Activated T-helper 9 cell treated with anti-CD3 and anti-CD28 coated beads, Interleukin-2, amount 50 U/mL, for 16 hours (primary cell): ENCODE data around the gene NRG4.
"Not testable (repeated sequence)": the region's sequence is repeated elsewhere in the genome, so short reads cannot be mapped to it uniquely, and the experiment has no call there.

ENCODE experiments used
- DNase-seq: peaks from one replicate; pipeline ENCODE4 v3.0.0-alpha.2; 2020; ENCODE audit warnings: low read depth

The NRG4 gene

DNA sequence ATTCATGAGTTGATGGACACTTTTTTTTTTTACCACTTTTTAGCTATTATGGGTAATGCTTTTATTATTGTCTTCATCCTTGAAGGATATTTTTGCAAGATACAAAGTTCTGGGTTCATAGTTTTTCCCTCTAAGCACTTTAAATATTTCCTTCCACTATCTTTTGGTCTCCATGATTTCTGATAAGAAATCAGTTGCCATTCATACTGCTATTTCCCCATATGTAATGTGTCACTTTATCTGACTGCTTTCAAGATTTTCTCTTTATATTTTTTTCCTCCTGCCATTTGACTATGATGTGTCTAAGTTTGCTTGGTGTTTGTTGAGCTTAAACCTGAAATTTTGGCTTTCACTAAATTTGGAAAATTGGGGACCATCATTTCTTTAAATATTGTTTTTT, 19.3 kb downstream of the NRG4 start:
- no peak for DNase-seq

DNA sequence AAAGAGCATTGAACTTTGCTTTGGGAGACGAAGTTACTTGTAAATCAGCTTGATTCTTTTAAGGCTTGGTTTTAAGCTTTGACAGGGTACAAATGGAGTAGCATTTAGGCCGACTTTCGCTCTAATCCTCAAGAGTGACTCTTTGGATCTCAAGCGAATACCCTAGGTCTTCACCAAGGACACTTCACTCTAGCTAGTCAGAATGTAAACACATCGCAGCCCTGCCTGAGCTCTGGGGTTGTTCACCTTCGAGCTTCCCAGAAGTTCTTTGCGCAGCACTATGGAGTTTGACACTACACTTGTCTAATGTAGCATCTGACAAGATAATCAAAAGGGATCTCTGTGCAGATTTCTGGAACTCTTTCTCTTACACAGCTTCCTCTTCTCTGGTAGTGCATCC, 22.3 kb downstream of the NRG4 start:
- DNase-seq, result no peak

DNA sequence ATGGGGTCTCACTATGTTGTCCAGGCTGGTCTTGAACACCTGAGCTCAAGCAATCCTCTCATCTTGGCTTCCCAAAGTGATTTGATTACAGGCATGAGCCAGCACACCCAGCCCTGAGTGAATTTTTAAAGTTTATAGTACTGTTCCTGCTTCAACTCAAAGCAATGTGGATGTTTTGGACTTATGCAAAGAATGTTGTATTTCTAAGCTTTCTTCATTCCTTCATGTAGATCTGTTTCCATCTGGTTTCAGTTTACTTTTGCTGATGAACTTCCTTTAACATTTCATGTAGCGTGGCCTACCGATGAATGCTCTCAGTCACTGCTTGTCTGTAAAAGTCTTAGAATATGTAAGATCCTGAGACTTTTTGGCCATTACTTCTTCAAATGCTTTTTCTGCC, 23.2 kb downstream of the NRG4 start:
- no peak for DNase-seq

DNA sequence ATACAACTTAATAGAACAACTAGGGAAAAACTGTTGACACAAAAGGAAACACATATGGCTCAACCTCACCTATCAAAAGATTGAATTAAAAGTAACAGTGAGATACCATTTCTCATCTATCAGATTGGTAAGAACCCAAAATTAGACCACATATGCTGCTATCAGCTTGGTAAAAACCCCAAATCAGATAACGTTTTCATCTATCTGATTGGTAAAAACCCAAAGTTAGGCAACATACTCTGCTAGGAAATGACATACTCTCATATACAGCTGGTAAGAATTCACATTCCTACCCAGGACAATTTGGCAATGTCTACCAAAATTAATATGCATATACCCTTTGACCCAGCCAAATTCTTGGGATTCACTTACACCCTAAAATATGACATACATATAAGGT, 26.3 kb downstream of the NRG4 start:
- DNase-seq, result no peak

DNA sequence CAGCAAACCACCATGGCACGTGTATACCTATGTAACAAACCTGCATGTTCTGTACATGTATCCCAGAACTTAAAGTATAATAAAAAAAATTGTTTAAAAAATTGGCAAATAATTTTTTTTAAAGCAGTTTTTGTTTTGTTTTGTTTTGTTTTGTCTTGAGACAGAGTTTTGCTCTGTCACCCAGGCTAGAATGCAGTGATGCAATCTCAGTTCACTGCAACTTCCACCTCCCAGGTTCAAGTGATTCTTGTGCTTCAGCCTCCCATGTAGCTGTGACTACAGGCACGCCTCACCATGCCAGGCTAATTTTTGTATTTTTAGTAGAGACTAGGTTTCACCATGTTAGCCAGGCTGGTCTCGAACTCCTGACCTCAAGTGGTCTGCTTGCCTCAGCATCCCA, 27.5 kb downstream of the NRG4 start:
- DNase-seq, result not testable (repeated sequence)

DNA sequence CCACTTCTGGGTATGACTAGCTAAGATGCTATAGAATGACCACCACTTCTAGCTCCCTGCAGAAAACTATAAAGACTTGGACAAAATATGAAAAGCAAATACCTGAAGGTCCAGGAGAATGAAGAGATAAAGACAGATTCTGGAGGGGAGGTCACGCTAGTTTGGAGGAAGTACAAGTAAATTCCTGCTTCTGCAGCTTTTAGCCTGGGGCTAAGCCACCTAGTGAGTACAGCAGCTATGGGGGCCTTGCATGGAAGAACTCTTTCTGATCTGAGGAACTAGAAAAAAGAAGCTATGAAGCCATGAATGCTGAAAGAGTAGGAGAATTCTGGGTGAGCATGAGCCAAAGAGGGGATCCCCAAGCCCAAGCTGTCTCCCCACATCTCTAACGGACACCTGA, 29.8 kb downstream of the NRG4 start:
- no peak for DNase-seq

DNA sequence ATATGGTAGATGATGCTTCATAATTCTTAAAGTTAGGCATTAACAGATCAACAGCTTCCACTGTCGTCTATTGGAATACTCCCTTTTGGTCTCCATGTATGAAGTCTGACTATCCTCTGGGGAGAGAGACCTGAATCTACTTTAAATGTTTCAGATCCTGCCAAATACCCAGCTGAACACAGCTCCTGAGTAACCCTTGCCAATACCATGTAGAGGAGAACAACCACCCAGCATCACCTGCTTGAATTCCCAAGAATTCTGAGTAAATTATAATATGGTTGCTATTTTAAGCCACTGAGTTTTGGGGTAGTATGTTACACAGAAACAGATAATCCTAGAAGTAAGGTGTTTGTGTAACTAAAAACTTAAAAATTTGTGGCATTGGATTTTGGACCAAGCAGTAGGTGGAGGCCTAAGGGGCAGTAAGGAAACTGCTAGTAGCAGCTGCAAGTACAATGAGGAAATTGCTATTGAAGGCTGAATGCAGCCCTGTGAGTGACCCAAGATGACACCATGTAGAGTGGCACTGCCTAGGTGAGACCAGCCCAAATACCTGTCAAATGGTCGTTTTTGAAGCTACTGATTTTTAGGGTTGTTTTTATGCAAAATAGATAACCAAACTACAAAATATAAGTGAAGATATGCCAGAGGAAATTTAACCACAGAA, 30.9 kb downstream of the NRG4 start:
- DNase-seq, result no peak

DNA sequence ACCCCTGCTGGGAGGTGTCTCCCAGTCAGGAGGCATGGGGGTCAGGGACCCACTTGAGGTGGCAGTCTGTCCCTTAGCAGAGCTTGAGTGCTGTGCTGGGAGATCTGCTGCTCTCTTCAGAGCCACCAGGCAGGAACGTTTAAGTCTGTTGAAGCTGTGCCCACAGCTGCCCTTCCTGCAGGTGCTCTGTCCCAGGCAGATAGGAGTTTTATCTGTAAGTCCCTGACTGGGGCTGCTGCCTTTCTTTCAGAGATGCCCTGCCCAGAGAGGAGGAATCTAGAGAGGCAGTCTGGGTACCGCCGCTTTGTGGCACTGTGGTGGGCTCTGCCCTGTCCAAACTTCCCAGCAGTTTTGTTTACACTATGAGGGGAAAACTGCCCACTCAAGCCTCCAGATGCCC, 35.5 kb downstream of the NRG4 start:
- DNase-seq, result not testable (repeated sequence)

DNA sequence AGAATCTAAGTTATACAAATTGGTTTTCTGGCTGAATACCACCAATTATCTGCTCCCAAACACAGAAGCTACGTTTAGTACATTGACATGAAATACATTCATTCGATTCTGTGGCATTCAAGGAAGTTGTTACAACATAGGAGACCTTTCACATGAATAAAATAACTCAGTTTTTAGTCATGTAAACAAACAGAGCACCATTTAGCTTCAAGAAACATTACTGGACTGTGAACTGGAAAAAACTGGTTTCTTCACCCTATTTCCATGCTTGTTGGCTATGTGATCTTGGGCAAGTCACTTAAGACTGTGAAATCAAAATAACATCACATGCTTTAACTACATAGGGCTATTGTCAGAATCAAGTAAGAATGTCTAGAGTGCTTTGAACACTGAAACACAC, 46.2 kb downstream of the NRG4 start:
- DNase-seq, result no peak

DNA sequence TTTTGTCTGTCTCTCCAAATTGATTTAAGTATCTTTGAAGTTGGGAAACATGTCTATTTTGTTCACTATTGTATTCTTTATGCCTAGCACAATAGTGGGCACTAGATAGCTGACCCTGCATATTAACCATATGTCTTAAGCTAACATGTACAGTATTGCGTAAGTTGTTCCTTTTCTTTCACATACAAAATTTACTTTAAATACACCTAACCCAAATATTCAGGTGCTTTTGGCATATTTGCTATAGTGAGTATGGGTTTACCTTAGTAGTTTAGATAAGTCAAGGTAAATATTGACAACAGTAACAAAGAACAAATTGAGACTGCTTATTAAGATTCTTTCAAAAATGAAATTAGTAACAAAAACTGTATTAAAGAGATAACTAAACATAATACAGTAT, 50.9 kb downstream of the NRG4 start:
- DNase-seq, result no peak

DNA sequence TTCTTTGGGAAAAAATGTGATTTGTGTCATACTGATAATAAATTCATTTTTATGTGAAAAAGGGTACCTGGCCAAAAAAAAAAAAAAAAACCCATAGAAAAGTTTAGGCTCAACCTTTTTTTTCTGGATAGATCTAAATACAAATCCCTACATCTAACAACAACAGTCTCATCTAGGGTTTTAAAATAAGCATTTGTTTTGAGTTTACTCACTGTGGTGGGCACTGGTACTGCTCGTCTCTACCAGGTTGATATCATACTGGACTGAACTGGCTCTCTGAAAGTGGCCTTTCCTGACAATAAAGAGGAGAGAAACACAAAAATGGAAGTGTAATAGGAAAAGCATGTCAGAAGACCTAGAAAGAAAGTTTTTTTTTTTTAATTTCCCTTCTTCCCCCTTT, 56.5 kb downstream of the NRG4 start:
- DNase-seq, result no peak

DNA sequence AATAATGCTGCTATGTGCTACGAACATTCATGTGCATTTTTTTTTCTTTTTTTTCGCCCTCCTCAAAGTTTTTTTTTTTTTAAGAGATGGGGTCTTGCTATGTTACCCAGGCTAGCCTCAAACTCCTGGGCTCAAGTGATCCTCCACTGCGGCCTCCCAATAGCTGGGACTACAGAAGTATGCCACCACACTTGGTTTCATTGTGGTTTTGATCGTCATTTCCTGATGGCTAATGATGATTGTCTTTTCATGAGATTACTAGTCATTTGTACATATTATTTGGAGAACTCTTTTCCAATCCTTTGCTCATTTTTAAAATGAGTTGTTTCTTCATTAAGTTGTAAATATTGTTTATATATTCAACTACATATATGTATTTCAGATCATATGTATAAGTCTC, 59.7 kb downstream of the NRG4 start:
- DNase-seq, result no peak

DNA sequence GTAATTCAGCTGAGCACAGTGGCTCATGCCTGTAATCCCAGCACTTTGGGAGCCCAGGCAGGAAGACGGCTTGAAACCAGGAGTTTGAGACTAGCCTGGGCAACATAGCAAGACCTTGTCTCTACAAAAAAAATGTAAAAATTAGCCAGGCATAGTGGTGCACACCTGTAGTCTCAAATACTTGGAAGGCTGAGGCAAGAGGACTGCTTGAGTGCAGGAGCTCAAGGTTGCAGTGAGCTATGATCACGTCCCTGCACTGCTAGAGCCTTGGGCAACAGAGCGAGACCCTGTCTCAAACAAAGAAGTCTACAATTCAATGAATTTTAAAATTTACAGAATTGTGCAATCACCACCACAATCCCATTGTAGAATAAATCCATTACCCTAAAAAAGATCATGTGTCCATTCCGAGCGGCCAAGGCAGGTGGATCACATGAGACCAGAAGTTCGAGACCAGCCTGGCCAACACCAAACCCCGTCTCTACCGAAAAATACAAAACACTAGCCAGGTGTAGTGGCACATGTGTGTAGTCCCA, 63.4 kb downstream of the NRG4 start:
- DNase-seq, result no peak

DNA sequence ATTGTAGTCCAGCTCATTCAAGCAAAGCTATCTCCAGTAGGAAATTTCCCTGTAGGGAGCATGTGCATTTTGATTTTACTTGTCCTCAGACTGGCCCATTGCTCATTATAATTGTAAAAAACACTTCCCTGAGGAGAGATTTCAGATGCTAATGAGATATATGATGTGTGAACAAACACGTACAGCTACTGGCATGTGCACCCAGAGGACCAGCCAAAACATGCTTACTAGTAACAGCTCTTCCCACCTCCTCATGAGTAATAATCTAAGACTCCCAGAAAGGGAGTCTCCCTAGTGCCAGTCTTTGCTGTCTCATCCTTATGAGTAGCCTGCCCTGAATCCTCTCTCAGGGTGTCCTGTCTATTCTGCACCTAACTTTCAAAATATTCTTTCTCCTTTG, 65.1 kb downstream of the NRG4 start:
- no peak for DNase-seq

DNA sequence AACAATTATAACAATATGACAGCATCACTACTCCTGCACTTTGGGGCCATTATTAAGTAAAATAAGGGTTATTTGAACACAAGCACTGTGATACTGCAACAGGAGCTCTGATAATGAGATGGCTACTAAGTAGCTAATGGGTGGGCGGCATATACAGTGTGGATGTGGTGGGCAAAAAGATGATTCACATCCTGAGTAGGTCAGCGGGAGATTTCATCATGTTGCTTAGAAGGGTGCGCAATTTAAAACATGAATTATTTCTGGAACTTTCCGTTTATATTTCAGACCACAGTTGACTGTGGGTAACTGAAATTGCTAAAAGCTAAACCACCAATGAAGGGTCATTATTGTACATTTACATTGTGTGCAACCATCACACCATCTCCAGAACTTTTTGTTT, 66.3 kb downstream of the NRG4 start:
- no peak for DNase-seq

DNA sequence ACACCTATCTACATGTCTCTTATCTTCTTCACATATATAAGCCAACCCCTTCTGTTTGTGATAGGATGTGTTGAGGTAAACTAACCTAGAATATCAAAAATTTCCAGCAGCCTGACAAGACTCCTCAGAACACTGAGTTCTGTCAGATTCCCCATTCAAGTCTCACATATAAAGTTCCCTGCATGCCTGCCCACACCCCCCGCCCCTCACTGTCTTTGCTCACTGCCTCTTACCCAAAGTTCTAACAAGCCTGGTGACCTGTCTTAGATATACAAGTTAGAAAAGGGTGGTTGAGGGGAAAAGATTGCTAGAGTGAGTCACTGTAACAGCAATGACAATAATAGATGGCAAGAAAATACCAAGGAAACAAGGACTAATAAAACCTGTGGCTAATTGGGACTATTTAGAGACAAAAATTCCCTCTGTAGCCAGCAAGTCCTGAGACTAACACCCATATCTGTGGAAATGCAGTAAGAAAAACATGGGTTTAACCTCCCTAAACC, 68.5 kb downstream of the NRG4 start:
- DNase-seq, result no peak

DNA sequence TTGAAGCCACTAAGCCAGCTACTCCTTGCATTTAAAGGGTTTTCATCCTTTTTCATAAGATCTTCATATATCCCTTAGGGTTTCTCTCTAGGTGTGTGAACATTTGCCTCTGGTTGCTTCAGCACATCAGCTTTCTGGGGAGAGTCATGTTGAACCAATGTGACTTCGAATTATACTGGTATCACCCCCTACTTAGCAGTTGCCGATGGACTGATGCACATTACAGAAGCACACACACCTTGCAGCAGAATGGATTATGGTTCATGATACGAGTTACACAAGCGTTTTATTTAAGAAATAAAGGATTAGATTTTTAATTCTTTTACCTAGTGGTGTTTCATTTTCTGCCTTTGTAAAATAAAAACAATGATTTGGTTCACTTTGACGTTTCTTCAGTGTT, 69.0 kb downstream of the NRG4 start:
- no peak for DNase-seq

DNA sequence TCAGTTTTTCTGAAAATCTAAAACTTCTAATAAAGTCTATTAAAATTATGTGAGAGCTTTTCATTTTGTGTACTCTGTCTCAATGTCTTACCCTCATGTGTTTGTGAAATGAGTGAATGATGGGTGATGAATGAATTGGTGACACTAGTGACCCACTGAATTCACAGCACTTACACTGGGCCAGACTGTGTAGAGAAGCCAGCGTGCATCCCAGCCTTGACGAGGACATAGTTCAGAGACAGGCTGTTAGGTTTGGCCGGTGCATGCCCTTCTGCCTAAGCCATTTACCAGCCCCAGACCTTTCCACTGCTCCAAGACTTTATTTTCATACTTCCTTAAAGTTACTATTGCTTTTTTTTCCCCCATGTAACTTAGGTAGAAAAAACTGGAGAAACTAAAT, 69.8 kb downstream of the NRG4 start:
- no peak for DNase-seq

DNA sequence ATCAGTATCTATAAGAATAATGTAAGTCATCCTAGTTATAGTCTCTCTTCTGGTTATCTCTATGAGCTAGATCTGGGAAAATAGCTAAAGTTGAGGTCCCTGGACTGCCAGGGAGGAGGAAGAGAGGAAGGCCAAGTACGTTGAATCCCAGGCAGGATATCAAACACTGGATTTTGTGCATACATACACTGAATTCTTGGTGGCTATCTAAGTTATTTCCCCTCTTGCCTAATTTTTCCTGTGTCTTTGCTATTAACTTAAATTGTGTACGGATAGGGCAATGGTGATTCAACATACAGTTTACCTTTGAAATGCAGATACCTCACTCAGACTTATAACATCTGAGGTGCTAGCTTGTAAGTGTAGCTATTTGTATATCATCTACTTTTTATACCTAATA, 81.4 kb downstream of the NRG4 start:
- DNase-seq, result no peak

DNA sequence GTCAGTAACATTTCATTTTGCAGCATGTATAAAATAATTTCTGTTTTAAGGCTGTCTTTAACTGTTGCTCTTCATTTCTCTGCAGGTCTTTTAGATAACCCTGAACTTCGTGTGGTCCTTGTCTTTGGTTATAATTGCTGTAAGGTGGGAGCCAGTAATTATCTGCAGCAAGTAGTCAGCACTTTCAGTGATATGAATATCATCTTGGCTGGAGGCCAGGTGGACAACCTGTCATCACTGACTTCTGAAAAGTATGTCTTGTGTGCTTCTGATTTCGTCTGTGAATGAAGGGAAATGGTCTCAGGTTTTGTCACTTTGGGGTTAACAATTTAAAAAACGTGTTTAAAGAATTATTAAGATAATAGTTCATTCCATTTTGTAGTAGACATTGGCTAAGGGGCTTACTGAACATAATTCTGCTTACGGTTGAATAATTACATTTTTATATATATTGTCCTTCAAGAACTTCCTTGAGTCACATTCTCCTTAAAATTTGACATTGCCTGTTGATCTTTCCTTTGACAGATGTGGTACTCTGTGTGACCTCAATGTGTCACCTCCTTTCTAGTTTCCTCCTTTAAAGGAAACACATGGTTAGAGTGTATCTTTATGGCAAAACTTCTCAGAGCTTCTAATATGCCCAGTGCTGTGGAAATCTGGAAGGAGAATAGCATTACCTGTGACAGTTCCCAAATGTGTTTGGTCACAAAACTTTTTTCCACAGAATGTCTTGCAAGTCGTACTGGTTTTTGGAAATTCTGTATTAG, 82.2 kb downstream of the NRG4 start:
- DNase-seq, result no peak

DNA sequence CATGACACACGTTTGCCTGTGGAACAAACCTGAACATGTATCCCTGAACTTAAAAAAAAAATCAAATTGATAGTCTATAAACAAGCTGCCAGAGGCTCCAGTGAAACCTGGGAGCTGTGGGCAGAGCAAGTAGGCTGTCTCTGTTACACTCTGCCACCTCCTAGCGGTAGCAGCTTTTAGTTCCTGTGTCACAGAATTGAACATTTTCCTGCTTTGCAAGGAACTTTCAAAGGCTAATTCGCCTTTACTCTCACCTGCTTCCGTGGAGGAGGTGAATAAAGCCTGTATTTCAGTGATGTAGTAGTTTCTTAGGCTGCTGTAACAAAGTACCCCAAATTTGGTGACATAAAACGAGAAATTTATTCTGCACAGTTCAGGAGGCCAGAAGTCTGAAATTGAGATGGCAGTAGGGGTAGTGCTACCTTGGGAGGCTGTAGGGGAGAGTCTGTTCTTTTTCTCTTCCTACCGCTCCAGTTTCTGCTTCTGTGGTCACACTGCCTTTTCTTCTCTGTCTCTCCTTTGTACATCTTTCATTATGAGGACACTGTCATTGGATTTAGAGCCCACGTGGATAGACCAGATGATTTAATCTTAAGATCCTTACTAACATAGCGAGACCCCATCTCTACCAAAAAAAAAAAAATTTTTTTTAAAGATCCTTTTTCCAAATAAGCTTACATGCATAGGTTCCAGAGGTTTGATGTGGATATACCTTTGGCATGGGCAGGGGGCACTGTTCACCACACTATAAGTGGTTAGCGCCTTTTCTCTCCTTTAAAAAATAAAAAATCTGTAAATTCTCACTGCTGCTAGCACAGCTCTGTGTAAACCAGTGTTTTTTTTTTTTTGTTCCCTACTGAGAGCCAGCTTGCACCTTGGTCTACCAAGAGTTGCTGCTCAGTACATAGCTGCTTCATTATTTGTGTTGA, 83.3 kb downstream of the NRG4 start:
- no peak for DNase-seq

DNA sequence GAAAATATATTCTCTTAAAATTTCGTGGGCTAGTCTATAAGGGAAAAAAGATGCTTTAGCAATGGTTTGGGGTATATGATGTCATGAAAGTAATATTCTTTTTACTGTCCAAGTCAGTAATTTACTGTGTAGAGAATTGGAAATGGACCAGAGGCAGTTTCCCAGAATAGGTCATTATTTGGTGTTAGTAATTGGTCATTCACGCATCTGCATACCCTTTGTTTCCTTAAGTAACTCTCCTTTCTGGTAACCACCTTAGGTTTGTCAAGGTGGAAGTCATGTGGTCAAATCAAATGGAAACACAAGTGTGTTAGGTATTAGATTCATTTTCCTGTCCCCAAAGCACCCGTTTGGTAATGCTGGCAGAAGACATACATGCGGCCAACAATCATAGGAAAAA, 84.6 kb downstream of the NRG4 start:
- no peak for DNase-seq

DNA sequence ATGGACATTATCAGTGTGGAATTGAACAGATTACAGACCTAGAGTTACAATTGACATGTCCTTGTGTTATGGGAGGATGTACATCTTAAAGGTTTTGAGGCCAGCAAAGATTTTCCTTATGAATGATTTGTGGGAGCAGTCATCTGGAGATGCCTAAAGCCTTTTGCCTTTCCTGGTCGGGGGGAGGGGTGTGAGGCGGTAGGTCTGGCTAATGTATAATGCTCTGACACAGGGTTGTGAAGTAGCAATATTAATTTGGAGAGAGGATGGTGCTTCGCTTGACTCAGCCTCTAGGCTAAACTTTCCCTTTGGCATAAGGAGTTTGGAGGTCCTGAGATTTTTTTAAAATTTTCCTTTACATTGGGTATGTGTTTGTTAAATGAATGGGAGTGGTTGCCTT, 85.3 kb downstream of the NRG4 start:
- DNase-seq, result no peak
